Measurements from ENCODE around the gene C6orf132. TPM values are rescaled to one million over a fixed set of nuclear protein-coding genes. Genes with fewer than 3 reads are reported as not detected.

Gene C6orf132
- total and polyA plus RNA-seq, 2 of the 4 experiments (the other 2 are of a cell fraction), result 0.72 to 1.7 TPM

GRCh38 chr6:42113936-42114636, 28.3 kb downstream of the C6orf132 start:
- no peak overlapping the region for H4K5ac ChIP-seq (ENCODE audit: low read depth, low read length)
- no peak overlapping the region for H3K4ac ChIP-seq (ENCODE audit: low read depth, low read length)
- H4K91ac ChIP-seq (ENCODE audit: insufficient read depth, low read depth, low read length), result no peak overlapping the region
- in situ Hi-C loops (cut with MboI; ENCODE audit: low sequenced_read_pairs) (no loop called here), dilution Hi-C loops (cut with HindIII; ENCODE audit: low sequenced_read_pairs, unreplicated experiment) (no loop called here), intact Hi-C loops (cut with micrococcal nuclease) (no loop called here)
- H3K18ac ChIP-seq (ENCODE audit: low read depth, low read length), result no peak overlapping the region
- H3K23ac ChIP-seq (ENCODE audit: low read depth, low read length), result no peak overlapping the region
- peaks cover 4% of the 10 kb centered on the region for H3K4me1 ChIP-seq (ENCODE audit: control insufficient read depth, insufficient read depth, low read length)
- no peak overlapping the region for H2BK15ac ChIP-seq (ENCODE audit: low read depth, low read length)
- H2BK120ac ChIP-seq (ENCODE audit: low read depth, low read length), result no peak overlapping the region
- no peaks in the 10 kb centered on the region for H3K9me3 ChIP-seq (ENCODE audit: control insufficient read depth, insufficient read depth, low read length)
- no peak overlapping the region for H3K14ac ChIP-seq (replicated peaks; ENCODE audit: low read depth, low read length)
- H3K56ac ChIP-seq (ENCODE audit: extremely low read depth, insufficient read depth, low read length), result no peak overlapping the region
- DNase-seq (peak; percentile 45), ATAC-seq (ENCODE audit: low read depth) (no peak)
- H2BK20ac ChIP-seq (ENCODE audit: low read depth, low read length), result no peak overlapping the region
- H4K20me1 ChIP-seq (ENCODE audit: insufficient read depth, low read length), result no peaks in the 10 kb centered on the region
- H2AK5ac ChIP-seq (ENCODE audit: low read depth, low read length), result no peak overlapping the region
- ChIA-PET POLR2A (ENCODE audit: unreplicated experiment) (no interaction called here), CTCF (interaction anchor here (0.7 kb wide), 1 partner anchor 688 kb away, joined by 3 read pairs; no protein-coding TSS in a partner anchor)
- TF ChIP-seq RCOR1 (IDR thresholded peaks at IDR 0.05; ENCODE audit: insufficient replicate concordance, low read length) (no peak), RFX5 (IDR thresholded peaks at IDR 0.05; ENCODE audit: low read depth, low read length) (no peak), POLR2A (IDR thresholded peaks at IDR 0.05; ENCODE audit: low read depth, low read length) (no peak), MAZ (IDR thresholded peaks at IDR 0.05; ENCODE audit: borderline replicate concordance, low read depth, low read length) (no peak), FOS (IDR thresholded peaks at IDR 0.05; ENCODE audit: low read depth, low read length) (no peak), SMC3 (IDR thresholded peaks at IDR 0.05; ENCODE audit: low read depth, low read length) (no peak), NFE2L2 (IDR thresholded peaks at IDR 0.05; ENCODE audit: low read depth, low read length) (no peak), MXI1 (IDR thresholded peaks at IDR 0.05; ENCODE audit: borderline replicate concordance, low read depth, low read length) (no peak), RAD21 (IDR thresholded peaks at IDR 0.05; ENCODE audit: low read length) (no peak), CEBPB (IDR thresholded peaks at IDR 0.05; ENCODE audit: low read depth, low read length) (no peak), CHD1 (IDR thresholded peaks at IDR 0.05; ENCODE audit: low read depth, low read length) (no peak), BHLHE40 (IDR thresholded peaks at IDR 0.05; ENCODE audit: low read depth, low read length) (no peak), MAFK (IDR thresholded peaks at IDR 0.05; ENCODE audit: low read depth, low read length) (no peak)
- TF ChIP-seq, protein P1, sequence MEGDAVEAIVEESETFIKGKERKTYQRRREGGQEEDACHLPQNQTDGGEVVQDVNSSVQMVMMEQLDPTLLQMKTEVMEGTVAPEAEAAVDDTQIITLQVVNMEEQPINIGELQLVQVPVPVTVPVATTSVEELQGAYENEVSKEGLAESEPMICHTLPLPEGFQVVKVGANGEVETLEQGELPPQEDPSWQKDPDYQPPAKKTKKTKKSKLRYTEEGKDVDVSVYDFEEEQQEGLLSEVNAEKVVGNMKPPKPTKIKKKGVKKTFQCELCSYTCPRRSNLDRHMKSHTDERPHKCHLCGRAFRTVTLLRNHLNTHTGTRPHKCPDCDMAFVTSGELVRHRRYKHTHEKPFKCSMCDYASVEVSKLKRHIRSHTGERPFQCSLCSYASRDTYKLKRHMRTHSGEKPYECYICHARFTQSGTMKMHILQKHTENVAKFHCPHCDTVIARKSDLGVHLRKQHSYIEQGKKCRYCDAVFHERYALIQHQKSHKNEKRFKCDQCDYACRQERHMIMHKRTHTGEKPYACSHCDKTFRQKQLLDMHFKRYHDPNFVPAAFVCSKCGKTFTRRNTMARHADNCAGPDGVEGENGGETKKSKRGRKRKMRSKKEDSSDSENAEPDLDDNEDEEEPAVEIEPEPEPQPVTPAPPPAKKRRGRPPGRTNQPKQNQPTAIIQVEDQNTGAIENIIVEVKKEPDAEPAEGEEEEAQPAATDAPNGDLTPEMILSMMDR (conservative IDR thresholded peaks at IDR 0.05; ENCODE audit: low read depth, low read length), result no peak
- TF ChIP-seq, protein P2, sequence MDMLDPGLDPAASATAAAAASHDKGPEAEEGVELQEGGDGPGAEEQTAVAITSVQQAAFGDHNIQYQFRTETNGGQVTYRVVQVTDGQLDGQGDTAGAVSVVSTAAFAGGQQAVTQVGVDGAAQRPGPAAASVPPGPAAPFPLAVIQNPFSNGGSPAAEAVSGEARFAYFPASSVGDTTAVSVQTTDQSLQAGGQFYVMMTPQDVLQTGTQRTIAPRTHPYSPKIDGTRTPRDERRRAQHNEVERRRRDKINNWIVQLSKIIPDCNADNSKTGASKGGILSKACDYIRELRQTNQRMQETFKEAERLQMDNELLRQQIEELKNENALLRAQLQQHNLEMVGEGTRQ (IDR thresholded peaks at IDR 0.05; ENCODE audit: low read depth, low read length), result no peak
- TF ChIP-seq, protein P3, sequence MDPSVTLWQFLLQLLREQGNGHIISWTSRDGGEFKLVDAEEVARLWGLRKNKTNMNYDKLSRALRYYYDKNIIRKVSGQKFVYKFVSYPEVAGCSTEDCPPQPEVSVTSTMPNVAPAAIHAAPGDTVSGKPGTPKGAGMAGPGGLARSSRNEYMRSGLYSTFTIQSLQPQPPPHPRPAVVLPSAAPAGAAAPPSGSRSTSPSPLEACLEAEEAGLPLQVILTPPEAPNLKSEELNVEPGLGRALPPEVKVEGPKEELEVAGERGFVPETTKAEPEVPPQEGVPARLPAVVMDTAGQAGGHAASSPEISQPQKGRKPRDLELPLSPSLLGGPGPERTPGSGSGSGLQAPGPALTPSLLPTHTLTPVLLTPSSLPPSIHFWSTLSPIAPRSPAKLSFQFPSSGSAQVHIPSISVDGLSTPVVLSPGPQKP (IDR thresholded peaks at IDR 0.05; ENCODE audit: borderline replicate concordance, low read depth, low read length), result no peak
- no peaks in the 10 kb centered on the region; a peak in 2 of 4 replicates for H3K79me1 ChIP-seq (ENCODE audit: low read depth in 1 of 2, low read length in 2 of 2)
- H4K8ac ChIP-seq (ENCODE audit: low read depth in 2 of 2, low read length in 2 of 2), result no peak overlapping the region
- no peak overlapping the region for H2BK5ac ChIP-seq (ENCODE audit: low read depth, low read length, poor library complexity, severe bottlenecking)
- no peaks in the 10 kb centered on the region for H3K9me1 ChIP-seq (ENCODE audit: insufficient read depth, low read length)
- no peak overlapping the region for H3K4me2 ChIP-seq (ENCODE audit: low read depth, low read length)
- no peak overlapping the region for H3K9ac ChIP-seq (ENCODE audit: low read depth, low read length)
- BruUV-seq (replicated peaks), result no TSS peak
- no peak overlapping the region for H3K4me3 ChIP-seq (ENCODE audit: insufficient read depth, low read depth, low read length)
- no peak overlapping the region for H2AFZ ChIP-seq (replicated peaks; ENCODE audit: low read length, poor library complexity)
- no peaks in the 10 kb centered on the region for H3K27me3 ChIP-seq (ENCODE audit: control insufficient read depth, insufficient read depth, low read length)
- H3K27ac ChIP-seq (ENCODE audit: insufficient read depth, low read length), result no peak overlapping the region
- H3K36me3 ChIP-seq (ENCODE audit: control insufficient read depth, insufficient read depth, low read length), result no peaks in the 10 kb centered on the region; the same call in none of the 2 replicates
- no peak overlapping the region for H2AK9ac ChIP-seq (replicated peaks; ENCODE audit: low read depth, low read length, poor library complexity)
- WGBS, 2 experiments (ENCODE audit: extremely low coverage in 2 of 2, insufficient read length in 1 of 2), result 100% methylated on average over 1 of the region's 5 CpGs; no CpG with 5 or more reads in 1 of the 2 experiments

Data from IMR-90 (cell line).